Fibroblast of skin of back (primary cell): ENCODE results near the gene FOXF1.

Experiments used
- DNase-seq: peaks from one replicate; pipeline ENCODE4 v3.0.0-alpha.2; 2013

Gene FOXF1

DNA sequence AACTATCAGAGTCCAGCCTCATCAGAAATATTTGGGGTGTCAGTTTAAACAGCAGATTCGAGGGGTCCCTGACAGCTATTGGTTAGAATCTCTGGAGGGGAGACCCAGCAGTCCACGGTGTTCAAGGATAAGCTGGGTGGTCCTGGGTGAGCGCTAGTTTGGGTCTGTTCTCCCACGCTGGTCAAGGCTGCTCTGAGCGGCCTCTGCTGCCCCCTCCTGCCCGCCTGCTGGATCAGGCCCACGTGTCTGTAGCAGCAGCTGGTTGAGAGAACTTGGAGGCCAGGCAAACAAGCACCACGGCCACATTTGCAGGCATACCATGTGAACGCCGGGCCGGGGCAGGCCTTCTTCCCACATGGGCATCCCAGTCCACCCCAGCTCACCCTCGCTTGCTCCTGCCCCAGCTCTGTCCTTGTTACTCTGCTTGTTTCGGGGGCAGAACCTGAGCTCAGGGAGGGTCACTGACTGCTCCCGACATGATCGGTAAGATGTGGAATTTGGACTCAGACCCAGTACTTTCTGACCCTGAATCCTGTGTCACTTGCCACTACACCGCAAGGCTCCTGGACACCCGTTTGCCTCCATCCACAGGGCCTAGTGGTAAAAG, 7.4 kb downstream of the FOXF1 start:
- DNase-seq = peak; percentile 40

DNA sequence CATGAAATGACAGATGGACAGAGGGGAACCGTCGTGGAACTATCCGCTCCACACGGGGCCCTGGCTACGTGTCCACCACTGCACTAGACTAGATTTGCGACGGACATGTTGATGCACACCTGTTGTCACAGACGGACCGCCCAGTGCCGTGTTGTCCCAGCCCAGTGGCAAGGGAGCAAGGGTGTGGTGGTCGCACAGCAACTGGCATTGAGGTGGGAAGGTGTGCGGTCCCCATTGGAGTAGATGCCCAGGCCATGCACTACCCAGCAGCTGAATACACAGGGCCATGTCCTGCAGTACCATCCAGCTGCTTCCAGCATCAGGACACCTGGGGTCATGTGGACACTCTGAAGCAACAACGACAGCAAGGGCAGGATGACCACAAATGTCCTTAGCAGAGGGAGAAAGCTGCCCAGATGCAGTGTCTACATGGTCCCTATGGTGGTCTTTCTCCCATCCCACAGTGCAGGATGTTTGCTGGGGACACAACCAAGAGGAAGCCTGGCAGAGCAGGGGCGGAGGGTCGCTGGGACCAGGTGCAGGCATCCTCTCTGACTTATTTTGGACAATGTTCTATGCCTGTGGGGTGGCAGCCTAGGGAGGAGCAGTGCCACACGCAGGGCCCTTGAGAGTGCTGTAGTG, 8.8 kb downstream of the FOXF1 start:
- no peak for DNase-seq

DNA sequence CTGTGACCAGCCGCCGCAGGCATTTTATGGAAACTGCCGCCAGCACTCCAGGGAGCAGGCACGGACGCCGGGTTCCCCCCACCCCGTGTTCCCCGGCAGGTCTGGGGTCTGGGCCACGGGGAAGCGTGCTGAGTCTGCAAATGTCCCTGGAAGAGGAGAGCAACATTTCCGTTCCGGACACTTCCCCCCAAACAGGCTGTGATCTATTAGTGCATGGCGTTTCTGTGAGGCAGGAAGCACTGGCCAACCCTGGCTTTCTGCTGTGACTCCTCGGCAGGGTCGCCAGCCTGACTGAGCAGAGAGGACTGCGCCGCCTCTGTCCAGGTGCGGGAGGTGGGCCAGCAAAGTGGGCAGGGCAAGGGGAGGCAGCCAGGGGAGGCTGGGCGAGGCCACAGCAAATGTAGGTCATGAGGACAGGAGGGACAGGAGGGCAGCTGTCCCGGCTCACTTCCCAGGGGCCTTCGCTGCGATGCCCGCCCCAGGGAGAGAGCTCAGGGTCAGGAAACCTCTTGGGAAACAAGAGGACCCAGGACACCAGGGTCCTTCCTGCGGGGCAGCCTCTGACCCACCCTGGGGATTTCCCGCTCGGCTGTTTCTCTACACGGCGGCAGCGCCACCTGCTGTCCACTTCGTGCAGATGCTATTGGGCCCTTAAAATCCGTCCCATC, 9.5 kb downstream of the FOXF1 start:
- DNase-seq = peak; percentile 41

DNA sequence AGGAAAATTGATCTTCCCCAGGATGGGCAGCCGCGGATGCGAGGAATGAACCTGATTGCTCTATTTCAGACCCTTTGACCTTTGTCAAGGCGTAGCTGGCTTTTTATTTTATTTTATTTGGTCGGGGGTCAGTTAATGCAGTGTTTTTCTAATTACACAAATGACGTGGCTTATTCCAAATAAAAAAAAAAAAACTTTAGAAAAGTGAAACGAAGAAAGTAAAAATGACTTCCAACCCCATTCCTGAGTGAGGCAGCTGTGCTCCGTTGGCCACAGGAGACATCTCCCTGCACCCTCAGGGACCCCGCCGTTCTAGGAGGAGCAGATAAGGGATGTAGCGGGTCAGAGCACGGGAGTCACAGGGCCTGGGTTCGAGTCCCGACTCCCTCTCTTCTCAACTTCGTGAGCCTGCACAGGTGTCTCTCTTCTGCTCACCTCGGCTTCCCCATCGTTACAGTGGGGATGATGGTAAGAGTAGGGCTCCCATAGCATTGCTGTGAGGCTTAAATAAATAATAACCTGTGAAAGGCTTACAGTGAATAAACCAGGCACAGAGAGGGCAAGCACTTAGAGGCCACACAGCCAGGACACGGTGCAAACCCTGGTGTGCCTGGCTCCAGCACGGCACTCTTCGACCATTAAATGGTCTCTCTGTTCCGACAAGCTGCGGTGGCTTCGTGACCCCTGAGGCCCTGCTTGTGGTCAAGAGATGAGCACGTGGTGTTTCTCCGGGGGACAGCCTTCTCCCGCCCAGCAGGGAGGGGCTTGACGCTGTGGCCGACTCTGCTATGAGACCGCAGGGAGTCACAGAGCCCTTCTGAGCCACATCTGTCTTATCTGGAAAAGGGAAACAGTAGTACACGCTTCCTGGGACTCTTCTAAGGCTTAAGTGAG, 10.2 kb downstream of the FOXF1 start:
- no peak for DNase-seq

DNA sequence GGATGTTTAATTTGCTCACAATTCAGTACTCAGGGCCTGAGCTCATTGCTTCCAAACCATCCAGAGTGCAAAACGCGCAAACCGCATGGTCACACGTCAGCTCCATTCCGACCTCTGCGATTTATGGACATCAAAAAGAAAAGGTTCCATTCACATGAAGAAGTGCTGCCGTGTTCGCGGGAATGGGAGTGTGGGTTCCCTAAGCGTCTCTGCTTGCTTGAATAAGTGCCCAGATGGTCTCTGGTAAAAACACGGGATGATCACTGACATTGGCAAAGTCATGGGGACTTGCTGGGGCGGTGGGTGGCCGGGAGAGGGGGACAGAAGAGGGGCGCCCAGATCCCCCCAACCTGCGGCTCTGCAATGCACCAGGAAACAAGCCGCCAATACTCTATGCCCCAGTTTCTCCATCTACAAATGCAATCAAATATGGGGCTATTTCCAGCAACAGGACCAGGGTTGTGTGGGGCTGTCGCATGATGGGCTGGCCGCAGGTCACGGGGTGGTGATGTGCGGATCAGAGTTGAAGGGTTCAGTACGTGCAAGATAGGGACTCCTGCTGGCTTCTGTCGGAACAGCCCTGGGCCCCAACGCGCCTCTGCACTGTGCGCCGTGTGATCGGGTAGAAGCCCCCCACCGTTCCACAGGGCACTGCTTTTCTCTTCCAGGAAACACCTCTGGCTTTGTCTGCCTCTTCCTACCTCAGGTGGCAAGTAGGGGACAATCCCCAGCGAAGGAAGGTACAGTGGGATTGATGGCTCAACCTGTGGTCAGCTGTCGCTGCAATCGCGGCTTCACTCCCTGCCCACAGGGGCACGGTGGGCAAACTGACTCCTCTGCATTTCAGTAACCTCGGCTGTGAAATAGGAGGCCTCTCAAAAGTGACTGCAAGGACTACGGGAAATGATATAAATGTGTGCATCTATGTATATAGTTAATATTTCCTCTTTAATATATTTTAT, 11.2 kb downstream of the FOXF1 start:
- DNase-seq = no peak

- DNase-seq = no peak
These were observed 12.3 kb downstream of the FOXF1 start for GRCh38 chr16:86522634-86523033.

- no peak for DNase-seq
These were observed 12.9 kb downstream of the FOXF1 start for GRCh38 chr16:86523166-86523740.

DNA sequence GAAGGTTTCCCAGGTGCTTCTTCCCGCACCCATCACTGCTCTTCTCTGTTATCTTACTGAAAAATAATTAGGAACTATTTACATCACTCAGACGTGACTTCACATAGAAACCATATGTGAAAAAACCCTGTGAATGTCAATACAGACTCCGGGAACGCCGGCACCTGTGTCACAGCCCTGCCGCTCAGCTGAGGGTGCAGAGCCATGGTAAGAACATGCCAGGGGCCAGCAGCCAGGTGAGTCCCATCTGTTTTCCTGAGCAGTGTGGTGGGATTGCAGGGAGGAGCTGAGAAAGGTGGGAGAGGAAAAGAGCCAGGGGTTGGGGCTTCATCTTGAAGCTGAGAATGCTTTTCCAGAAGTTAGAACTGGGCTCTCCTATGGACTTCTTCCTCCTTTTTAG, 13.7 kb downstream of the FOXF1 start:
- DNase-seq = no peak

DNA sequence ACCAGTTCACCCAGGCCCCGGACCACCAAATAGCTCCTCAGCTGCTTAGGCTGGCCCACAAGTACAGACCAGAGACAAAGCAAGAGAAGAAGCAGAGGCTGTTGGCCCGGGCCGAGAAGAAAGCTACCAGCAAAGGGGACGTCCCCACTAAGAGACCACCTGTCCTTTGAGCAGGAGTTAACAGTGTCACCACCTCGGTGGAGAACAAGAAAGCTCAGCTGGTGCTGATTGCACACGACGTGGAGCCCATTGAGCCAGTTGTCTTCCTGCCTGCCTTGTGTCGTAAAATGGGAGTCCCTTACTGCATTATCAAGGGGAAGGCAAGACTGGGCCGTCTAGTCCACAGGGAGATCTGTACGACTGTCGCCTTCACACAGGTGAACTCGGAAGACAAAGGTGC, 15.4 kb downstream of the FOXF1 start:
- no peak for DNase-seq

- no peak for DNase-seq
These were observed 17.0 kb downstream of the FOXF1 start for GRCh38 chr16:86527366-86527765.

DNA sequence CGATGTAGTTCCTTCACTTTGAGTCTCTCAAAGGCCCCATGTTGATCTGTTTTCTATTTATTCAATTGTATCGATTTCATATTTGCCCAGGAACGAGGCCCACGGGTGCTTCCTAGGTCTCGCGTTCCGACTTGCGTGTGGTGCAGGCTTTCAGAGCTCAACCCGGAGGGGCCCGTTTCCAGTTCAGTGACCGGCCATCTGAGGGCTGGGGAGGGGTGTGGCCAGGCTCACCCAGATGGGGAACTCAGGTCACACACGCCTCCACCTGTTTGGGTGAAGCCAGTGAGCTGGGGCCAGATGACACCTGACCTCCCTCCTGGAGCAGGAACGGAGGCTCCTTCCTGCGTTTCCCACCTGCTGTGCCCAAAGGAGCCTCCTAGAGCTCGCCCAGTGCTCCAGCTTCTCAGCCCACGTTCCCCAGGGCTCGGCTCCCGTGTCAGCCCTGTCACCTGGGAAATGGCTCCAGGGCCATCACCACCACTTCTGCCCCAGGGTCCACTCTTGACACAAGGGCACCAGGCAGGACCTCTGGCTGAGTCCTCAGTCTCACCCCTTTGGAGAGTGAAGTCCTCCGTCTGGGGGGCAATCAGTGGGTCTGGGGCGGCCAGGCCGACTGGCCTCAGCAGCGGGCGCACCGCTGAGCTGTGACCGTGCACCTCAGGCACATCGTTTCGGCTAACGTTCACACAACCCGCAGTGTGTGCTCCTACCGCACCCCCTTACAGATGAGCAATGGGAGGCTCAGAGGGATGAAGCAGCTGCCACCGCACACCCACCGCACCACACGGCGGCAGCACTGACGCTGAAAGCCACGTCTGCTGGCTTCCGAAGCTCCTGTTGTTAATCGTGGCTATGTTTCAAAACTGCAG, 18.0 kb downstream of the FOXF1 start:
- no peak for DNase-seq

- peak; percentile 15 for DNase-seq
These were observed 18.8 kb downstream of the FOXF1 start for GRCh38 chr16:86529160-86529559.

DNA sequence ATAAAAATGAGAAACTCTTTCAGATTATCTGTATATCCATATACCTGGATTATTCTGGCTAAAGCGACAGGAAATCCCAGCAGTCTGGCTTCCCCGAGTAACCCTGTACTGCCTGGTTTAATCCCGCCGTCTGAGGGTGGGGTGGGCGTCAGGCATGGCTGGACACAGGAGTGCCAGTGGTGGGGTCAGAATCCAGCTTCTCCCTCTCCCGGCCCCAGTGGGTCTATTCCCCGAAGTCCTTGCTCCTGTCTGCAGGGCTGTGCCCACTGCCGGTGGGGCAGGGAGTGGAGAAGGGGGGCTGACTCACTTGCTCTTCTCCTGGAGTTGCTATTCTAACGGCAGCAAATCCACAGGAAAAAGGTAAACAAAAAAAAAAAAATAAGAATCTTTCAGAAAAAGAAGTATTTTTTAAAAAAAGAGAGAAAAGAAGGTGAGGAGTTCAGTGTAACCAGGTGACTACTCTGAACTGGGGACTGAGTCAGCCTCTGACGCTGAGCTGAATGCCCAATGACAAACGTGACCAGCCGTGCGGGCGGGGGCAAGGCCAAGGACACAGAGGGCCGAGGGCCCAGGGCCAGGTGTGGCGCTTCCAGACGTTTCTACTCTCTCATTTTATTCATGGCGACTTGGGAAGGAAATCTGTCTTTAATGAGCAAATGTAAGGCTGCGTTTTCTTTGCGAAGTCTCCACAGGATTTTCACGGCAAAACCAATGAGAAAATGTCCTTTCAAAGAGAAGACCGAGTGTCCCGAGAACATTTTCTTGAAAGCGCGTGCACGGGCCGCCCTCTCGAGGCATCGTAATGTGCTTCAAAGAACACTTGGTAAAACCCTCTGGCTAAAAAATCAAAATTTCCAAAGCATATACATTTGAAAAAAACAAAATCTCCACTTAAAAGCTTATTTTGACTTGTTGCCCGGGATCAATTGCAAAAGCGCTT, 20.2 kb downstream of the FOXF1 start:
- no peak for DNase-seq

DNA sequence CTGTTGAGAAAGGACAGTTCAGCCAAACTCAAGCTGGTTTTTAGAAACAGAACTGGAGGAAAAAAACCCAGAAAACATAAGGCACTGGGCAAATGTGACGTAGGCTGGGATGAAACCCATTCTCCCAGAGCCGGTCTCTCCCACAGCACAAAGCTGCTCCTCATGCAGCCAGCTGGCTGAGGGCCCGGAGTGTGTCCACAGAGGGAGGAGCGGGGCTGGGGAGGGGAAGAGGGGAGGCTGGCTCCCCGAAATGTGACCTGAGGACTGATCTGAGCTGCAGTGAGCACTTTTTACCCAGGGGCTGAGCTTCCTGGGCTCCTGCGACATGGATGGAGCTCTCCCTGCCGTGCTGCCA, 20.8 kb downstream of the FOXF1 start:
- no peak for DNase-seq

GRCh38 chr16:86531641-86532525, 21.6 kb downstream of the FOXF1 start:
- DNase-seq = no peak

DNA sequence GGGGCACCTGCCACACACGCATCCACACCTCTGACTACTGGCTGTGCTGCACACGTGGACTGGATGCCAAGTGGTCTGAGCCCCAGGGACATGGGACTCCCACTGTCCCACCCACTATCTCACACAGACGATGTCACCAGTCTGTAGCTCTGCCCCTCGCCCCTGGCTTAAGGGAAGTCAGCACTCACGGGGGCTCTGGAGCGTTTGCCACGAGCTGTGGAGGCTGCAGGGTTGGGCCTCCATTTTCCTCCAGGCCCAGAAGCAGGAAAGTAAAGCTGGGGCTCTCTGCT, 22.1 kb downstream of the FOXF1 start:
- no peak for DNase-seq

- DNase-seq = no peak
These were observed 22.7 kb downstream of the FOXF1 start for GRCh38 chr16:86533076-86533475.

GRCh38 chr16:86533767-86534351, 23.5 kb downstream of the FOXF1 start:
- DNase-seq = no peak
